Stimulated activated CD4-positive, alpha-beta T cell treated with anti-CD3 and anti-CD28 coated beads, Interleukin-2, amount 100 ng/mL, for 4 hours (primary cell): ENCODE measurements around the gene OSM.

Experiments
- DNase-seq: peaks from one replicate; pipeline ENCODE4 v3.0.0-alpha.2; 2020; ENCODE audit warnings: low read depth

OSM gene

DNA sequence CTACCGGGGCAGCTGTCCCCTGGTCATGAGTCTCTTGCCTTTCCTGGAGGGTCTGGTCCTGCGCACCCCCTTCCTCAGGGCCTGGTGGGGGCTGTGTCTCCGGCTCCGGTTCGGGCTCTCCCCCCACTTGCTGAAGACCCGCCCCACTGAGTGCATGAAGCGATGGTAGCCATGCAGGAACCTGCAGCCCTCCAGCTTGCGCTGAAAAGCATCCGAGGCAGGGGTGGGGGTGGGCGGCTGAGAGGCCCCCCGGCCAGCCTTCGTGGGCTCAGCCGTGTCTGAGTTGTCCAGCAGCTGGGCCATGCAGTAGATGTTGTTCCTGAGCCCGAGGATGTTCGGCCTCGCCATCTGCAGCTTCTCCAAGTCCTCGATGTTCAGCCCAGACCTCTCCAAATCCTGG is 2.8 kb downstream of the OSM start:
- DNase-seq = no peak

DNA sequence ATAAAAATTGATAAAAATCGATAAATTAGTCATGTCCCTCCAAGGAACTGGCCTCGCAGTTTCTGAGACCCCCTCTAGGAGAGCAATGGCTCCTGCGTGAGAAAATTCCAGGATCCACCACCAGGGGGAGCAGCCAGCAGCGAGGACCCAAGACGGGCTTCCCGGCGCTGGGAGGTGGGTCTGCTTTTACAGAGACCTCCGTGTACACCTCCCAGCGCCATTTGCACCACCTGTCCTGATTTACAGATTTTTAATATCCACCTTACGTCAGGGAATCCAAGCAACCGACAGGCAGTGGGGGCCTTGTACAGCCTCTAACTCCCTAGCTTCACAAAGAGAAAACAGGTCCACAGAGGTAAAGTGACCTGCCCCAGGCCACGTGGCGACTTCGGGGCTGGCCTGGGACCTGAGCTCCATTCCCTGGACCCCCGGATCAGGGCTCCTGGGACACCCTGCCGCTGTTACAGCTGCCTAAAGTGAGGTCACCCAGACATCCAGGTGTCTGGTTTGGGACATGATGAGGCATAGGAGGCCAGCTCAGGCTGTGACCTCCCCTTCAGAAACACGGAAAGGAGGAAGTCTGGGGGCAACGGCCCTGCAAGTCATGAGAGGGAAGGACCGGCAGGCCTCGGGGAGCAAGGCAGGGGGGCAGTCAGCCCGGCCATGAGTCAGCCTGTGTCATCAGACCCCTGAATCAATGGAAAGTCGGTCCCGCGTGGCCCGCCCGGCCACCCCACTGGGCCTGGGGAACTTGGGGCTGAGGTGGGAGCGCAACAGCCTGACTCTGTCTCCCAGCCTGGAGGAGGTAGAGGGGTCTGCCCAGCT is 3.5 kb downstream of the OSM start:
- peak; percentile 69 for DNase-seq

DNA sequence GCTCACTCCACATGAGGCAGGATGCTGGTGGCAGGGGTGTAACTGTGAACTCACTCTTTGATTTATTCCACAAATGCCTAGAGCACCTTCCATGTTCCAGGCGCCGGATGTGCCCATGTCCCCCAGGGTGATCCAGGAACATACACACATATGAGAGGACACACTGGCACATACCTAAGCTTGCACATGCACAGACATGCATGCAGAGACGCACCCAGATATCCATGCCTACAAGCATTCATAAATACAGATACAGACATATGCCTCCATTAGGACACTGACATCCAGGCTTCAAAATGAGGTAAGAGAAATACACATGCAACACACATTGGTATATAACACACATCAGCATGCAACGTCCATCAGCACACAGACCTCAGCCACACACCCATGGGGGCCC is 4.5 kb downstream of the OSM start:
- DNase-seq = no peak

DNA sequence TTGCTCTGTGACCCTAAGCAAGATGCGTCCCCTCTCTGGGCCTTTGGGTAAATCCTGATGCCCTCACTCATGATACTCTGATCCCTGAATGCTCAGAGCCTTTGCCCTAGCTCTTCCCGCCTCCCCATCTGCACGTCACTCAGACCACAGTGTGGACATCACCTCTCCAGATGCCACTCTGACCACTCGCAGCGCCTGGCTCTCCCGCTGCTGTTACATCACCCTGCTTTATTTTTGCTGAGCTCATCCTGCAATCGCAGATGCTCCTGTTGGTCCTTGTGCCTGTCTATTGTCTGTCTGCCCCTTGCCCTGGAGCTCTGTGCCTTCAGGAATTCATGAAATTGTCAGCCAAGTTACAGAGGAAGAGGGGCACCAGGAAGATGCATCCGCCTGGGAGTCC is 5.5 kb downstream of the OSM start:
- DNase-seq = no peak

DNA sequence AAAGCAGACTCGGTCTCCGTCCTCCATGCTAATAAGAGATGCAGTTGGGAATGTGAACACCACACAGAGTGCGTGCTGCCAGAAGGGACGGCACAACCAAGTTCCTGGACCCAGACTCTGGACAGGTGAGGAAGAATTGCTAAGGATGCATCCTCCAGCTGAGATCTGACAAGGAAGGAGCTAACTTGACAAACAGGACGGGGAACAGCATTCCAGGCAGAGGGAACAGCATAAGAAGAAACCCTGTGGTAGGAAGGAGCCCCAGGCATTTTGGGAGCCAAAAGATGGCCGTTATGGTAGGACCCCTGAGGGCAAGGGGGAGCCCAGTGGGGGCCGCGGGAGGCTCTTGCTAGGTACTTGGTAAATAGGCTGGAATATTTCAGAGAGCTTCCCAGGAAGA is 6.0 kb downstream of the OSM start:
- no peak for DNase-seq

DNA sequence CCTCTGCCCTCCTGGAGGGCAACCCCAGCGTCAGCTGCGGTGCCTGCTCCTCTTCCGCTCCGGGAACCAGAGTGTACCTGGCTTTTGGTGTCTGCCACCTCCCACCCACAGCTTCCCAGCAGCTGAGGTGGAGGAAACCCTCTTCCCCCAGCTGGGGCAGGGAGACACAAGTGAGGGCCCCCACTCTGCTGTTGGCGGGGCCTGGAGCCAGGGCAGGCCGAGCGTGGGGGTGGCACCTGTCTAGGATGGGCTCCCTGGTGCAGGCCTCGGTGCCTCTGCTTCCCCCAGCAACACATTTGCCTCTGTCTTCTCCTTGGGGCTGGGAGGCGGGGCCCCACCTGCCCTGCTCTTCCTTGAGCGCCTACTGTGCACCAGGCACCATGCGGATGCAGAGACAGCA is 6.4 kb downstream of the OSM start:
- DNase-seq = no peak

DNA sequence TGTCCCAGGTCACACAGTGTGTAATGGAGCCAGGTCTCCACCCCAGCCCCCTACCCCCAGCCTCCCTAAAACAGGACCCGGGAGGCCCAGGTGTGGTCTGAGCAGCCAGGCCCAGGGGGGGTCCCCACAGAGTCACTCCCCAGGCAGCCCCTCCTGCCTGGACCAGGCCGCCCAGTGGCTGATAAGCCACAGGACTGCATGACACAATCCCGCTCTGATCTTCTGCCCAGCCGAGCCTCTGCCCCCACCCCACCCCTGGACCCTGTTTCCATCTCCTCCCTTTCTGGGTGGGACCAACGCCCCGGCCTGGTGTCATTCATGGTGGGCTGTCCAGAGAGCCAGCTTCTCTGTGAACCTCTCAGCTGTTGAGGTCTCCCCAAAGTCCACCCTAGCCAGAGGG is 12.3 kb downstream of the OSM start:
- no peak for DNase-seq

DNA sequence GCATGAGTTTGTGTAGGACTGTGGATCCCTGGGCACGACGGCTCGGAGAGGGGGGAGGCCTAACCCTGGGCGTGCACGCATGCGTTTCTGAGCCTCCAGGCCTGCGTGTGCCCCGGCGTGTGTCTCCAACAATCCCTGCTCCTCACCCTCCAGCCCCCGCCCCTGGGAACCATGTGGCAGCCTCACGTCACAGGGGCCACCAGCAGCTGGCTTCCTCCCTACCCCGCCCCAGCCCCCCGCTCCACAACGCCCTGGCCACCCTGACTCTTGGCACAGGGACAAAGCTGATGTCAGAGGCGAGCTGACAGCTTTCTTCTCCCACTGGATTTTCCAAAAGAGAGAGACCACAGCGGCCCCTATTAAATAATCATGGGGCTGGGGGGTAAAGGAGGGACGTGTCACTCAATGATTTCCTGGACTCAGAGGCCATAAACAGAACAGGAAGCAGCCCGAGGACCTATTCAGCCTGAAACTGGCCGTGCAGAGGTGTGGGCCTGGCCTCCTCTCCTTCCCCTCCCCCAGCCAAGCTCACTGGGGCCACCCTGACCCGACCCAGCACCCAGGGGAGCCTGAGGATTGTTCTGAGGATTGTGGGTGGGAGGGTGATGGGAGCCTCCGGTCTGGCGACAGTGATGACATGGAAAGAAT is 13.3 kb downstream of the OSM start:
- no peak for DNase-seq

DNA sequence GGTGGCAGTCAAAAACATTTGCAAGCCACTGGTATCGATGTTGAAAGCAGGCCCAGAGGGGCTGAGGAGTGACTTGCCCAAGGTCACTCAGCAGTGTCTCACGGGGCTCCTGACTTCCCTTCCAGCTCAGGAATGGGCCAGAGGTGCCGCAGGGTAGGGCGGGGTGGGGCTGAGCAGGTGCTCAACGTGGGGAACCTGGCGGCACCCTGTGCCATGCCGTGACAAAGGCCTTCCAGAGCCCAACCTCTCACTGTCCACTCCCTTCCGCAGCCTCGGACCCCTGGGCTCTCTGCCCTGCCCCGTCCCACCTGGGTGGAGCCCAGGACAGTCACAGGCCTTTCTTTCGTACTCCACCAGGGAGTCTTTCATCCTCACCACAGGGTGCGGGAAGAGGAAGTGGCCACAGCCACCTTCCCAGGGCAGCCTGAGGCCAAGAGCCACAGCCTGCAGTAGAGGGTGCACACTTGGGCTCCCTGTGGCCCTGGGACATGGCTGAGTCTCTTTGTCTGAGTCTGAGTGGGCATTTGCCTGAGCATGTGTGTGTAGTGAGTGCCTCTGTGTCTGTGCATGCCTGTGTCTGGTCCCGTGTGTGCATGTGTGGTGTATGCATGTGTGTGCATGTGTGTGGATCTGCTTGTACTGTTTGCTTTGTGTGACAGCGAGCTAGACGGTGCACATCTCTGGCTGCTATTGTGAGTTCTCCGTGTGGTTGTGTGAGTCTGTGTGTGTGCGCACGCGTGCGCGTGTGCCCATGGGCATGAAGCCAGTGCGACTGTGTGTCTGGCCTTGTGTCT is 14.0 kb downstream of the OSM start:
- DNase-seq = no peak

DNA sequence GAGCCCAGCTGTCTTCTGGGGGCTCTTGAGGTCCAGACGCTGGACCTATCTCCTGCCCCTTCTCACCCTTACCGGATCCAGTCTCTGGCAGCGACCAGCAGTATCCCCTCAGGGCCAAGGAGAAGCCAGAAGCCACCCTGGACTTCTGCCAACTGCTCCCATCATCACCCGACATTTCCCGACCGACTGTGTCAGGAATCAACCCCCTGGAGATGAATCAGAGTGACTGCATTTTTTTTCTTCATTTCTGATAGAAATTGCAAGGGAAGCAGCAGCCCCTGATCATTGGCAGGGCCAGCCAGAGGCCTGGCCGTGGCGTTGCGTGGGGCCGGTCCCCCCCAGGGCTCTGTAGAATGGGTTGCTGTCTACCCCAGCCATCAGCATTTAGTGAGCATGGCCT is 14.9 kb downstream of the OSM start:
- no peak for DNase-seq

DNA sequence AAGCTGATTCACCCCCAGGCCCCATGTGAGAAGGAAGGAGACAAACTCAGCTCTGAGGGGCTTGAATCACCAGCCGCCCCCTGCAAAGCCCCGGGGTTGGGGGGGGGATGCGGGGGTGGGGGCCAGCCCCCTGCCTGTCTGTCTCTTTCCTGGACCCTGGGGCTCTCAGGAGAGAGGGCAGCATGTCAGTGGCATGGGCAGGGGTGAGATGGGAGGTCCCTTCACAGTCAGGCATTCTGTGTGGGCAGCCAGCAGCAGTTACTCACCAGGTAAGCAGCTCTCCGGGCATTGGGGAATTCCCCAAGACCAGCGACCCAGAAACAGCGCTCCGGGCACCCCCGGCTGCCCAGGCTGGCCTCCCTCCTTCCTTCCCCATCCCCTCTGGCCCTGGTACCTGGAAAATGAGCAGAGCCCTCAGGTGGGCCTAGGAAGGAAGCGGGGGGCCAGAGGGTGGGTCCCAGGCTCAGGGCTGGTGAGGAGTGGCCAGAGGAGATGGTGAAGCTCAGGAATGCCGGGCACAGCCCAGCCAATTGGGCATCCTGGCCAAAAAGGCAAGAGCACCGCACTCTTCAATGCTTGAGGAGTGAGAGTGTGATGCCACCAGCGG is 15.9 kb downstream of the OSM start:
- no peak for DNase-seq

DNA sequence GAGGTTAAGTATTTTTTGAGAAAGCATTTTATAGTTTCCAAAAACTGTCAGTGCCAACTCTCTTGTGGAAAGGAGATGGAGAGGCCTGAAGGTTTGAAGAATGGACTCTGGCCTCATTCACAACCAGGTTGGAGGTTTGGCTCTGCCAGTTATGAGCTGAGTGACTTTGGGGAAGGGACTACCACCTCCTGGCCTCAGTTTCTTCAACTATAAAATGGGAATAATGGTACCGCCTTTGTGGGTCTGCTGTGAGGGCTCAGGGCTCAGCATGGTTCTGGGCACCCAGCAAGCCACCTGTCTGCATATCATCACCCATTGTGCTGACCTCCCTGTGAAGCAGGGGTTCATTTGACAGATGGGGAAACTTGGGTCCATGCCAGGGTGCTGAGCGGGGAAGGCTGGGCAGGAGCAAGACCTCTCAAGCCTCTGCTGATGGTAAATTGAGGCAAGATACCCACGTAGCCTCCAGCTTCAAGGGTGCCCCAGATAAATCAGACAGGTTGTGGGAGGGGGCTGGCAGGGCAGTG is 16.5 kb downstream of the OSM start:
- no peak for DNase-seq

DNA sequence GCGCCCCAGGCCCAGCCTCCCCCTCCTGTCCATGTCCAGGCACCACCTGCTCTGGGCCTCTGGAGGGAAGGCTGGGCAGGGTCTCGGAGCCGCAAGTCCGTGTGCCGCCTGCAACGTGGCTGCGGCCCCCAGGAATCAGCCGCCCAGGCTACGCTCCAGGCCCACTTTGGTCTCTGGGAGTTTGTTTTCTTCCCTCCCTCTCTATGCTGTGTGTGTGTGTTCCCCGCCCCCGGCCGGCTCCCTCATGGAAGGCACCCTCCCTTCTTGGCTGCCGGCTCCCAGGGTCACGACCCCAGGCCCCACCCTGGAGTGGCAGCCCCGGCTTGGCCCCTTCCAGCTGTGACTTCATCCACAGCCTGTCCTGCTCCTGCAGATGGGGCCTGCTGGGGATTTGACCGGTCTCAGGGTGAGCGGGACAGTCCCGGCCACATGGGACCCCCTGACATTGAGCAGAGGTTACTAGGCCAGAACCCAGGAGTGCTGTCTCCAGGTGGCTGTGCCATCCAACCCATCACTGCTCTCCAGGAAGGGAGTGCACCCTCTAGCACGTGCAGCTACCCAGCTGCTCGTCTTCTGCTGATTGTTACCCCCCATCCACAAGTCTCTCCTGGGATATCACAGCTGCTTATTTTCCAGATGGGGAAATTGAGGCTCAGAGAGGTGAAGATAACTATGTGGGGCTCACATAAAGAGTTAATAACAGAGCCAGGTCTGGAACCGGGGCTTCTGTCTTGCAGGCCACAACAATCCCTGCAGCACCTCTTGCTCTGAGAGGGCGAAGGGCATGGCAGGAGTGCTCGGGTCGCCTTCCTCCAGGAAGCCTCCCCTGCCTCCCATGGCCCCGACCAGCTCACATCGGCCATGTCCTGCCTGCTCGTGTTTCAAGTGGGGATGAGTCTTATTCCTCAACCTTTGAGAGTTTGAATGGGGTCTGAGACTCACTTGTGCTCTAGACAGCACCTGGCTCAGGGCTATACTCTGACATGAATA is 17.3 kb downstream of the OSM start:
- DNase-seq = no peak

DNA sequence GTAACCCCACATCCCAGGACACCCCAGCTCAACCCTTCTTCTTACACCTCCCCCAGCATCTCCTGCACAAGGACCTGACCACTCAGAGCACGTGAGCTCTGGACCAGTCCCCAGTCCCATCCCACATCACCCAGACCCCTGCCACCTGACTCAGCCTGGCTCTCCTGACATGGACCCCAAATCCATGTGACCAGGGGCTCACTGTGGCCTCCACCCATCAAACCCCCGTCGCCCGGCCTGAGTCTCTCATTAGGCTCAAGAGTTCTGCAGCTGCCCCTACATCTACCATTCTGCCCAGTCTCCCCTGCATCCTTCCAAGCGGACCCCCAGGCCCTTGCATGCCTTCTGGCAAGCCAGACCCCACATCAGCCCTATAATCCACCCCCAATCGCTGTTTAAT is 18.2 kb downstream of the OSM start:
- DNase-seq = no peak

DNA sequence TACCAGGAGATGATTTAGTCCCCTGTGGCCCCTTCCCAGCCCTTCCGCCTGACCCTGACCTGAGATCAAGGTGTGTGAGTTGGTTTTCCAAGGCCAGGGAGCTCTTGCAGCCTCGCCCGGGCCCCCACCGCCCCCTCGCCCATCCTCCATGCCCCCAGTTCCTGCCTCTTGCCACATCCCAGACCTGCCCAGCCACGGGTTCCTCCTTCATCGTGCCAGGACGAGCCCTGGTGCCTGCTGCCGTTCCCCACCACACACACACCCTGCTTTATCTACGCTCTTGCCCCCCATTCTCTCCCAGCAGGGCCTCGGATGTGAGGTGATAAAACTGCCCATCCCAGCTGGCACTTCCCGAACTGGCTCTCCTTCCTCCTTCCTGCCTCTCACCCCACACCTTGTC is 18.7 kb downstream of the OSM start:
- no peak for DNase-seq

DNA sequence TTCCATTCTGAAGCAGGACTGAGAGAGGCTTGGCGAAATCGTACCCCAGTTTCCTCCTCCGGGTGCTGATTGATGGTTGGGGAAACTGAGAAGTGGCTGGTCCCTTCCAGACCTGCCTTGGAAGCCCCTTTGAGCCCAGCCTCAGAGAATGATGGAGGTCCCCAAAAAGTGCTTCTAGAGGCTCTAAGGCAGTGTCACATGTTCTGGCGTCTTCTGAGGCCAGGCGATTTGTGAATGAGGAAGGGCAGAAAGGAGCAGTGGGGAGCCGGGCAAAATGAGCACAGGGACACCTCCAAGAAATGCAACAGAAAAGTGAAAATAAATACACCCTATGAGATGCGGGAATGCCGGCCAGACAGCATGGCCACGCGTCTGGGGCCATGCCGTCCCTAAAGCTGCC is 19.1 kb downstream of the OSM start:
- DNase-seq = no peak

DNA sequence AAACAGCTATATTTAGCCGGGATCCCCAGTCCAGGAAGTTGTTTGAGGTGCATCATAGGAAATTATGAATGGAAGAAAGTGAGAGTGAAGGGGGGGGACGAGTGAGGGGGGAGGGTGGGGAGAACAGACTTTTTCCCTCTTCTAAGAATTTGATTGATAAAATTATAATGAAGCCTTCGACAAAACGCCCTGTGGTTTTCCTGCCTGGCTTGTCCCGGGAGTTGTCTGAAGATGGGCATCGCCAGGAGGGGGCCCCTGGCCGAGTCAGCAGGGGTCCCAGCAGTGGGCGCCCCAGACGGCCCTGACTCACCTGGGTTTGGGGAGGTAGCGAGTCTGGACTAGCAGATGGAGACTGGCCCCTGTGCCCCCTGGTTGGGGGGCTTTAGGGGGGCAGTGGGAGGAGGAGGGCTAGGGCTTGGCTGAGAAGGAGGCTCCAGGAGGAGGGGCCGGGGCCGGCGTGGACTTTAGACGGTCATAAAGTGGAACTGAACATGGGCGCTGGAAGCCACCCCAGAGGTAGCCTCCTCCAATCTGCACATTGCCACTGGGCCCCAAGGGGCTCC is 19.8 kb downstream of the OSM start:
- DNase-seq = no peak

DNA sequence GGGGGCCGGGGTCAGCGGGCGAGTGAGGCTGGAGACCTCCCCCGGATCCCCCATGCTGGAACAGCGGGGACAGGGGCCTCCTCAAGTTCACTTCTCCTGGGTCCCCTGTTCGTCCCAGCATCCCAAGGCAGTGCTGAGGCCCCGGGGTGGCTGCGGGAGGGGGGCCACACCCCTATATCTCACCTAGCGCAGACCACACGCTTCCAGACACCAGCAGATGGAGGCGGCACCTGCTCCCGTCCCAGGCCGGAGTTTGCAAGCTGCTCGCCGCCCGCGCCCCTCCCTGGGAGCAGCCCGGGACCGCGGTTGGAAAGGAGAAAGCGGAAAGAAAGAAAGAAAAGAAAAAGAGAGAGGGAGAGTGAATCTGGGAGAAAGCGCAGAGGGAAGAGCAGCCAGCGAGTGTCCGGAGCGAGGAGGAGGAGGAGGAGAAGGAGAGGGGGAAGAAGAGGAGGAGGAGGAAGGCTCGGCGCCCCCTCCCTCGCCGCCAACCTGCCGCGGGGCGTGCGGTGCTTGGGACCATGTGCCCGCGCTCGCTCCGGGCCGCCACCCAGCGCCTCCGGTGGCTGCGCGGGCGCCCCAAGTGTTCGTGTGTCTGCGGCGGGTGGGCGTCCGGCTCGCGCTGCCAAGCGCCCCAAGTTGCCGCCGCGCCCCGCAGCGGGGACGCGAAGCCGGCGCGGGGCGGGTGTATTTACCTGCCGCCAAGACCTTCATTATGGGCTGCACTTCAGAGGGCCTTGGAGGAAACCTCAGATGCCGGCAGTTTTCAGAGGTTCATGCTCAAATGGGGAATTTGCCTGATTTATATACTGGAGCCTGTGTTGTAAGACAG is 20.5 kb downstream of the OSM start, which contains the start of gene LIF:
LIF (minus strand) TSS at position 775 of the 829 bp plus-strand sequence; CDS start at position 711, 64 bp downstream.
- DNase-seq = peak; percentile 57

DNA sequence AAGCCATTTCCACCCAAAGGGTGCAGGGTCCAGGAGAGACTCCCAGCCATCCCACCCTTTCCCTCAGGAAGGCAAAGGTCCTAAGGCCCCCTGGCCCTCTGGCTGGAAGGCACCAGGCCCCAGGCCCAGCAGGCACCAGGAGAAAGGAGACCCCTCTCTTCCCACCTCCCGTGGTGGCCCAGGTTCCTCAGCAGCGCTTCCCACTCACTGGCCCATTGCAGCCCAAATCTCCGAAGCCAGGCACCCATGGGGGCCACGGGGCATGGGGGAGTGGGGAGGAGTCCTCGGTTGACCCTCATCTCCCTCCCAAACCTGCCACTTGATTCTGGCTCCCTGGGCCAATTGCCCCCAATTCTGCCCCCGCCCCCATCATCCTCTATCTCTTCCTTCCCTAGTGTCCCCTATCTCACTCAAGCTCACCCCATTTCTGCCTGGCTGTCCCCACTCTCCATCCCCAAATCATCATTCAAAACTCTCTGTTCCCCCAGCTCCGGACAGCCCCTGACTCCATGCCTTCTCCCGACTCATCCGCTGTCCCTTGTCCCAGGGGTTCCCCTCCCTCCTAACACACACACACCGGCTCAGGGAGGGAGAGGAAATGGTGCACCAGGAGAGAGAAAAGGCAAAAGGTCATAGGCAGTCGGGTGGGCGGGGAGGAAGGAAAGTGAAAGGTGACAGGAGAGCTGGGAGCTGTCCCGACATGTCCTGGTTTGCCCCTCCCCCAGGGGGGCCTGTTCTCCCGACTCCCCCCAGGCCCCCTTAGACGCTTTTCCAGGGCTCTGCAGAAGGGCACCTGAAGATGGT is 21.3 kb downstream of the OSM start:
- no peak for DNase-seq
